HEK293T (cell line): ENCODE results near the gene ARHGAP33.

Experiments used
- FOXA1 ChIP-seq: fragments of 450-650 bp; IDR thresholded peaks from 2 replicates; pipeline ENCODE4 v1.6.1; 2016; ENCODE audit warnings: mild to moderate bottlenecking
- FOXM1 ChIP-seq: fragments of 450-650 bp; IDR thresholded peaks from 2 replicates; pipeline ENCODE4 v1.6.1; 2017; ENCODE audit warnings: mild to moderate bottlenecking, borderline replicate concordance
- TARDBP ChIP-seq: fragments of 450-650 bp; IDR thresholded peaks from 2 replicates; pipeline ENCODE4 v1.6.1; 2016

GRCh38 chr19:35793381-35794165 lies 18.2 kb downstream of the ARHGAP33 start:
- no peak for TF ChIP-seq FOXA1
- no peak for TF ChIP-seq FOXM1
- no peak for TF ChIP-seq TARDBP
